ENCODE measurements around the gene ZBTB5.
"Not testable (repeated sequence)": the region's sequence is repeated elsewhere in the genome, so short reads cannot be mapped to it uniquely, and the experiment has no call there.

The ZBTB5 gene

GRCh38 chr9:37426846-37427245, 38.4 kb downstream of the ZBTB5 start:
- TF ChIP-seq CTCF (IDR thresholded peaks at IDR 0.05; ENCODE audit: low read depth, low read length), result no peak
- no peak overlapping the region for H3K4me3 ChIP-seq (ENCODE audit: low read depth, low read length)
- no peak for DNase-seq (ENCODE audit: low read depth, low spot score)
- in situ Hi-C loops (cut with HindIII; ENCODE audit: low sequenced_read_pairs), result no loop called here

DNA sequence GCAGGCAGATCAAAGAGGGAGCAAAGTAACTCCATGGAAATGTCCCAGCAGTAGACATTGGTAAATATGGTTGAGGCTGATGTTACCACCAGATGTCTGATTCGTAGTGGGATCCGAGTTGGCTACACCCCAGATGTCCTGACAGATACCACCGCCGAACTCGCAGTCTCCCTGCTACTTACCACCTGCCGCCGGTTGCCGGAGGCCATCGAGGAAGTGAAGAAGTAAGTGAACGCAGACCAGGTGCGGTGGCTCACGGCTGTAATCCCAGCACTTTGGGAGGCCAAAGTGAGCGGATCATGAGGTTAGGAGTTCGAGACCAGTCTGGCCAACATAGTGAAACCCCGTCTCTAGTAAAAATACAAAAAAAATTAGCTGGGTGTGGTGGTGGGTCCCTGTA, 38.8 kb downstream of the ZBTB5 start:
- in situ Hi-C loops (cut with HindIII; ENCODE audit: low sequenced_read_pairs); DNase-seq (ENCODE audit: low read depth, low spot score); H3K4me3 ChIP-seq (ENCODE audit: low read depth, low read length): not testable (repeated sequence)

GRCh38 chr9:37425298-37425752, 39.9 kb downstream of the ZBTB5 start:
- in situ Hi-C loops (cut with HindIII; ENCODE audit: low sequenced_read_pairs), result no loop called here
- DNase-seq (ENCODE audit: low read depth, low spot score), result peak; percentile 69
- no peak for TF ChIP-seq CTCF (IDR thresholded peaks at IDR 0.05; ENCODE audit: low read depth, low read length)
- H3K4me3 ChIP-seq (ENCODE audit: low read depth, low read length), result no peak overlapping the region

- in situ Hi-C loops (cut with HindIII; ENCODE audit: low sequenced_read_pairs), result no loop called here
- no peak overlapping the region for H3K4me3 ChIP-seq (ENCODE audit: low read depth, low read length)
- TF ChIP-seq CTCF (IDR thresholded peaks at IDR 0.05; ENCODE audit: low read depth, low read length), result no peak
- DNase-seq (ENCODE audit: low read depth, low spot score), result no peak
Observed at GRCh38 chr9:37424686-37425297, 40.5 kb downstream of the ZBTB5 start.

GRCh38 chr9:37424204-37424685, 41.0 kb downstream of the ZBTB5 start:
- no peak for TF ChIP-seq CTCF (IDR thresholded peaks at IDR 0.05; ENCODE audit: low read depth, low read length)
- DNase-seq (ENCODE audit: low read depth, low spot score), result no peak
- in situ Hi-C loops (cut with HindIII; ENCODE audit: low sequenced_read_pairs), result no loop called here
- no peak overlapping the region for H3K4me3 ChIP-seq (ENCODE audit: low read depth, low read length)

GRCh38 chr9:37423508-37423907, 41.7 kb downstream of the ZBTB5 start:
- TF ChIP-seq CTCF (IDR thresholded peaks at IDR 0.05; ENCODE audit: low read depth, low read length), result no peak
- in situ Hi-C loops (cut with HindIII; ENCODE audit: low sequenced_read_pairs), result no loop called here
- H3K4me3 ChIP-seq (ENCODE audit: low read depth, low read length), result peak overlapping the region; percentile 80
- DNase-seq (ENCODE audit: low read depth, low spot score), result no peak

- H3K4me3 ChIP-seq (ENCODE audit: low read depth, low read length), result peak within 1 kb of the TSS; percentile 80
- in situ Hi-C loops (cut with HindIII; ENCODE audit: low sequenced_read_pairs), result no loop called here
- DNase-seq (ENCODE audit: low read depth, low spot score), result peak; percentile 67
- no peak for TF ChIP-seq CTCF (IDR thresholded peaks at IDR 0.05; ENCODE audit: low read depth, low read length)
Observed at GRCh38 chr9:37422289-37423104, 42.8 kb downstream of the ZBTB5 start, which contains the start of gene GRHPR. TSS of gene GRHPR (plus strand) at chr9:37422696. CDS start at chr9:37422751, 55 bp downstream.
